Keratinocyte (primary cell): ENCODE measurements around the gene RPL7L1.

Source experiments
- EZH2 ChIP-seq: IDR thresholded peaks from one replicate; pipeline ENCODE4 v1.6.1; 2012; ENCODE audit warnings: inconsistent platforms, mild to moderate bottlenecking, low read length, moderate library complexity
- TF ChIP-seq, protein P1 (sequence below), 3 experiments: IDR thresholded peaks in 1 of 3; conservative IDR thresholded peaks in 1 of 3; optimal IDR thresholded peaks in 1 of 3; 2 replicates in 2 of 3; 3 replicates in 1 of 3; pipeline versions ENCODE3 to v1.5.1; 2011; ENCODE audit warnings: low read length in 3 of 3, mild to moderate bottlenecking in 3 of 3, moderate library complexity in 2 of 3, control low read depth in 1 of 3, inconsistent platforms in 1 of 3; ENCODE audit not compliant: insufficient read depth in 2 of 3; ENCODE audit errors: extremely low read depth in 1 of 3

GRCh38 chr6:42909835-42910234 lies 30.4 kb downstream of the RPL7L1 start:
- TF ChIP-seq, protein P1, sequence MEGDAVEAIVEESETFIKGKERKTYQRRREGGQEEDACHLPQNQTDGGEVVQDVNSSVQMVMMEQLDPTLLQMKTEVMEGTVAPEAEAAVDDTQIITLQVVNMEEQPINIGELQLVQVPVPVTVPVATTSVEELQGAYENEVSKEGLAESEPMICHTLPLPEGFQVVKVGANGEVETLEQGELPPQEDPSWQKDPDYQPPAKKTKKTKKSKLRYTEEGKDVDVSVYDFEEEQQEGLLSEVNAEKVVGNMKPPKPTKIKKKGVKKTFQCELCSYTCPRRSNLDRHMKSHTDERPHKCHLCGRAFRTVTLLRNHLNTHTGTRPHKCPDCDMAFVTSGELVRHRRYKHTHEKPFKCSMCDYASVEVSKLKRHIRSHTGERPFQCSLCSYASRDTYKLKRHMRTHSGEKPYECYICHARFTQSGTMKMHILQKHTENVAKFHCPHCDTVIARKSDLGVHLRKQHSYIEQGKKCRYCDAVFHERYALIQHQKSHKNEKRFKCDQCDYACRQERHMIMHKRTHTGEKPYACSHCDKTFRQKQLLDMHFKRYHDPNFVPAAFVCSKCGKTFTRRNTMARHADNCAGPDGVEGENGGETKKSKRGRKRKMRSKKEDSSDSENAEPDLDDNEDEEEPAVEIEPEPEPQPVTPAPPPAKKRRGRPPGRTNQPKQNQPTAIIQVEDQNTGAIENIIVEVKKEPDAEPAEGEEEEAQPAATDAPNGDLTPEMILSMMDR (optimal IDR thresholded peaks at IDR 0.05 in 1 of 3, IDR thresholded peaks at IDR 0.05 in 1 of 3, conservative IDR thresholded peaks at IDR 0.05 in 1 of 3; ENCODE audit: extremely low read depth in 1 of 3, insufficient read depth in 2 of 3, low read length in 3 of 3), result no peak
- TF ChIP-seq EZH2, result no peak
